CD4-positive, alpha-beta T cell treated with Interleukin-4 for 1 hour (primary cell): ENCODE results near the gene ITGB1.
A peak's percentile ranks its signal among the peaks of the same experiment; 100 is the strongest.

Source experiments
- DNase-seq, 2 donors: peaks; one replicate each; pipeline ENCODE4 v3.0.0-alpha.2; 2020 to 2022

ITGB1 gene

DNA sequence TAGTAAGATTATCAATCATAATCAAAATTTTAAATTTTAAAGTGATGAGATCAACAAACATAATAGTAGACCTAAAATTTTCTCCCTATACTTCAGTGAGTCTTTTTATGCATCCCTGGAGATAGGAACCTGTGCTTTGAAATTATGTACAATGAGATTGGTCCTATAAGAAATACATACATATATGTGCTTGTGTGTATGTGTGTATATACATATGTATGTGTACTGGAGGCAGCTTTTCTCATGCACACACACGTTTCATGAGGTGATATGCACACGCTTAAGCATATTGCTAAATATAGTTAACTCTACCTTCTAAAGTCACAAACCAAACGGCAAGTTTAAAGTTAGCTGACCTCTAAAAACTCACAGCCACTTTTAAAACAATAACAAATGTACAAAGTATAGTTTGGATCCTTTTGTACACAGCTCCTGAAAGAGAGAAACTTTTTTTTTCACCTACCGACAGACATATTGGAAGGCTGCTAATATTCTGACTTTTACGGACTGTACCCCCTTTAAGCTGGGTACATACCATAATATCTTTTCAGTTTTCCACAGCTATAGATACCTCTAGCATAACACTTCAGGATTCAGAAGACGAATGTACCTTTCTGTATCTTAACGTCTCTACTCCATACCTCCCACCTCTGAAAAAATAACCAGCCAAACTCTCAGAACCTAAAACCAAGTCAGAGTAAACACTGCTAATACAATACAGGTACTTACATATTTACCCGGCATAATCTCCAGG, 3.3 kb downstream of the ITGB1 start:
- DNase-seq: no peak

DNA sequence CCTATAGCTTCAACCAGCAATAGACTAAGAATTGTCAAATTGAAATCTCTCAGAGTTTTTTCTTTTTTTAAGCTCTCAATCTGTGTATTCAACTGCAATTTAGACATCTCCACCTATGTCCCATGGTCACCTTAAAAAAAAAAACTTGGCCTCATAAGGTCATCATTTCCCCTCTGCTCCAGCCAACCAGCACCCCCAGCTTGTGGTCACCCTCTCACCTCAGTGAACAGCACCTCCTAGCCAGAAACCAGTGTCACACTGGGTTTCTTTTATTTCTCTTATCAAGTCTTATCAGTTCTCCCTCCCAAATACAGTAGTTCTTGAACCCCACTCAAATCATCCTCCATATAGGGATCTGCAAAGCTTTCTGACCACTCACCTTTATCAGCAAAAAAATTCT, 4.0 kb downstream of the ITGB1 start:
- DNase-seq: peak in 1 of 2 donors; percentile 45

DNA sequence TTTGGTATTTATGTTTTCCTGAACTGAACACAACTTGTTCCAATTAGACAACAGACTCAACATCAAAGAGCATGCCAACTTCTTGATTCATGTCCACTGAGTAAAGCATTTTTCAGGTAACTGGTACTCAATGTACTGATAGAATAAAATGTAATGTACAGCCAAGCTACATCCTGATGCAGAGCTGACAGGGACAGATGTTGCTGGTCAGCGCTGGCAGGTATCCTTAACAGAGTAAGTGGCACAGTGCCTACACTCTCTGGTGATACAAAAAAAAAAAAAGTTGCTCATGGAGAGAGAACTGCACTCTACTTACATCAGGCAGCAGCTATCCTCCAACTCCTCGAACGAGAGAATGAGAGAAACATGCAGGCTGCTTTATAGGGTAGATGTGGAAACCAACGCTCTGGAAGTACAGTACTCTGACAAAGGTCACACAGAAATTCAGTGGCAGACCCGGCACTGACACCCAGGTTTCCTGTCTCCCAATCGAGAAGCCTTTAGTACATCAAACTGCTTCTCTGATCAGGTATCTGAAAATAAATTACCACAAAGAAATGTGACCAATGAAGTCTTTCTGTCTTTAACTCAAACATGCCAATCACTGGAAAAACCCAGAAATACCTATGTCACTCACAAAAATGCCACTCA, 4.6 kb downstream of the ITGB1 start:
- peak in 1 of 2 donors; percentile 44 for DNase-seq

DNA sequence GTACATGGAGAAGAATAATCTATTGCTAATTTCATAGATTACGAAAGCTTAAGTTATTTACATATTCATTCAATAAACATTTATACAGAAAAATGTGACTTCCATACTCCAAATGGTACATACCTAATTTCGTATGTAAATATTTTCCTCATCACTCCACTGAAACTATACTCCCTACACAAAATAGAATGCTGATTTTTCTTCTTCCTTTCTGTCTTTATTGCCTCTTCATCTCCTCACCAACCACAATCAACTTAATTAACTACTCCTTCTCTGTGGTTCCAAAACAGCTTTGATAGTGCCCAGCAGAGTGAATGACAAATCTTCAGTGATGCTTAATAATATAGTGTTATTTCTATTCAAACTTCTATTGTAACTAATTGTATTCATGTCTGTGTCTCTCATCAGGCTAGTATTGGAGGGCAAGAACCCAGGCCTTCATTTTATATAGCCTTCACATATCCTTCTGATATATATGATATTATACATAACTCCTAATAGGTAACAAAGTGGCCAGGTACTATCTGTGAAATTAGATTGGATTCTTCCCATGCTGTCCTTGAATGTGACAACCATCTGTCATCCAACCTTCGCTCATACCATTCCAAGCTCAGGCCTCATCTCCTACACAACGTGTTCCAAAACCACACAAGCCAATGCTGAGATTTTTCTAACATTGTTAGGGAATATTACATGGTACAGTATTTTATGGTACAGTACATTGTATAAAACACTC, 5.3 kb downstream of the ITGB1 start:
- DNase-seq: no peak

DNA sequence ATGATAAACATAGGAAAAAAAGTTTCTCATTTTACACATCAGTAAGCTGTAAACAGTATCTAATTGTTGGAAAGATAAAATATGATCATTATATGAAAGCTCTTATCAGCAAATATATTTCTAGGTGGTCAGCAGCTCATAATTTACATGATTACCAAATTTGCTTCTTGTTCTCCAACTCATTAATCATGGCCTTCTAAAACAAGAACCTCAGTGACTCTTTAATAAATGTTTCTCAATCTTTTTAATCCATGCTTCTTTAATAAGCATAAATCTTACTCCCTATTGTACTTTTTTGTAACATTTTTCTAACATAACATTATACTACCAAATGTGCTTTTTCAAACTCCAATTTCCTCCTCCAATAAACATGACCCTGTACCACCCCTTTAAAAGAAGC, 5.9 kb downstream of the ITGB1 start:
- no peak for DNase-seq

DNA sequence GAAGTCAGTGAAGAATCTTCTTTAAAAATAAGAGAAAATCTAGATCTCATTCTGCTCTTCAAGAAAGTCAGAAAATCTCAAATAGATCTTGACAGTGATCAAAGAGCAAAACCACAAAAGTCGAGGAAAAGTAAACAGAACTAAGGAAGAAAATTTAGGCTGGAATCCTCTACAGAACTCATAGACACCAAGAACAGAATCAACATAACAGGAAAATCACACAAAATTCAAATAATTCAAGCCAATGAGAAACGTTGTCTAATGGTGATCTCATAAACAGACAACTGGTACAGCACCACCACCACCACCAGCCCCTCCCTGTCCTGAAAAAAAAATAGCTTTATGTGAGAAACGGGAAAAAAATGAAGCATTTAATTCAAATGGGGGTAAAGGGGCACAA, 6.9 kb downstream of the ITGB1 start:
- DNase-seq: peak in 1 of 2 donors; percentile 27

DNA sequence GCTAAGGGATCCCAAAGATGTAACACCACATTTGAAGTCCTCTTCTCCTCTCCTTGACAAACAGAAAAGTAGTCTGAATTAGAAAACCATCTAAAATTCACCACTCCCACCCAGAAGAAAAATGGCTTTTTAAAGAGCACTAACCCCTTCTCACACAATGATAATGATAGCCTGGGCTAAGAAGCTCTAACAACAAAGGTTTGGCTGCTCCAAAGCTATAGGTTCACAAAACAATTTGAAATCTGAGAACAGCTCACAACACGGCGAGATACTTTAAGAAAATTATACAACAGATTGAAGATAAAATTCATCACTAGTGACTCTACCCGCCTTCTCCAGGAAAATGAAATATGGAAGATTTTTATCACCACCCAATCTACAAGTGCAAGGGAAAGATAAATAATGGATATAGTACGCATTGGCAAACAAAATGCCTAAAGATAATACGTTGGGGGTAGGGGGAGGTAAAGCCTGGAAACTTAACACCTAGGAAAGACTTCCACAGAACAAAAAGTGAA, 7.4 kb downstream of the ITGB1 start:
- DNase-seq: peak in 1 of 2 donors; percentile 26

DNA sequence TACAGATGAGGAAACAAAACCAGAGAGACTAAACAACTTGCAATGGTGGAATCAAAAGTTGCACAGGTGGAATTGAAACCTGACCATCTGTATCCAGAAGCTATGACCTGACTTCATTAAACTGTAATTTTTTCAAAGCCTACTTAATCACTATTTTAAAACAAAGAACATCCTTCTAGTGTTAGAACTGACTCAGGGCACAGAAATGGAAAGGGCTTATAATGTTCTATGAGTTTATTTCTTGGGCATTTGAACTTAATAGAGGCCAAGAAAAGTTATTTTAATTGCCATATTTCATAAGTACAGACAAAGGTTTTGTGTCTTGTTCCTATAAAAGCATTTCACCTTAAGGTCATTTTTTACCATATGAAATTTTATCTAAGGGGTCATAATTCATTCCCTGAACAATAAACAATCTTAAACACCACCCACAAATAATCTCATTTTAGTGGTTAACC, 8.8 kb downstream of the ITGB1 start:
- DNase-seq: no peak

DNA sequence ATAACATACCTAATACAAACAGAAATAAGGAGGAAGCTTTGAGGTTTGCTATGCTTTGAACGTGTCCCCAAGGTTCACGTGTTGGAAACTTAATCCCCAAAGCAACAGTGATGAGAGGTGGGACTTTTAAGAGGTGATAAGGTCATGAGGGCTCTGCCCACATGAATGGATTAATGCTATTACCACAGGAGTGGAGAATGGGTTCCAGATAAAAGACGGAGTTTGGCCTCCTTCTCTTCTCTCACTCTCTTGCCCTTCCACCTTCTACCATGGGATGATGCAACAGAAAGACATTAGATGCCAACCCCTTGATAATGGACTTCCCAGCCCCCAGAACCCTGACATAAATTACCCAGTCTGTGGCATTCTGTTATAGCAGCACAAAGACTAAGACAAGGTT, 9.6 kb downstream of the ITGB1 start:
- peak in 1 of 2 donors; percentile 58 for DNase-seq

DNA sequence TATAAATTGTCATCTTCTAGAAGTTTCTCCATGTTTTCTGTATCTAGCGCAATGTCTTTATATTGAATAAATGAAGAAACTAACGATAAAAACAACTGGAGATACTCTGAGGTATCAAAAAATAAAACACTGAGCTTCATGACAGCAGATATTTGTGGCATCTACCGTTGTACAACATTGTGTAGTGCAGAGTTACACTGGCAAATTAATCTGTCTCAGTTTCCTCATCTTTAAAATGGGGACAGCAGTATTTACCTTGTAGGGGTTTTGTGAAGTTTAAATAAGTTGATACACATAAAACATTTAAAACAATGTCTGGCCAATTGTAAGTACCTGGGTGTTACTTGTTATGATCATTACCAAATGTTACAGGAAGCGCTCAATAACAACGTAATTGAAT, 10.4 kb downstream of the ITGB1 start:
- peak in 1 of 2 donors; percentile 25 for DNase-seq

DNA sequence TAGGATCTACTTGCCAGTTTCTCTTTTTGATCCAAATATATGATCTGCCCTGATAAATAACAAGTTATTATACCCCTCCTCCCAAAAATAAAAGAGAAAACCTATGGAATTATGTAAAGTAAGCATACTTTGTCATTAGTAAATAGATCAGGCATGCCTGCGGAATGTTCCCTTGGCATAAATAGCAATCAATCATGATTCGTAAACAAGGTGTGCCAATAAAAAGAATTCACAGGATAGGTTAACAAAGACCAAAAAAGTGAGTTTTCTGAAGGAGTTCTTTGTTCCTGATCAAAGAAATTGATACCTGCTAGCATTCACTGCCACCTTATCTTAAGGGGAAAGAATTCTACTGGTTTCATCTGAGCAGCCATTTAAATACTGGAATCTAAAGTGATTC, 11.9 kb downstream of the ITGB1 start:
- DNase-seq: no peak

DNA sequence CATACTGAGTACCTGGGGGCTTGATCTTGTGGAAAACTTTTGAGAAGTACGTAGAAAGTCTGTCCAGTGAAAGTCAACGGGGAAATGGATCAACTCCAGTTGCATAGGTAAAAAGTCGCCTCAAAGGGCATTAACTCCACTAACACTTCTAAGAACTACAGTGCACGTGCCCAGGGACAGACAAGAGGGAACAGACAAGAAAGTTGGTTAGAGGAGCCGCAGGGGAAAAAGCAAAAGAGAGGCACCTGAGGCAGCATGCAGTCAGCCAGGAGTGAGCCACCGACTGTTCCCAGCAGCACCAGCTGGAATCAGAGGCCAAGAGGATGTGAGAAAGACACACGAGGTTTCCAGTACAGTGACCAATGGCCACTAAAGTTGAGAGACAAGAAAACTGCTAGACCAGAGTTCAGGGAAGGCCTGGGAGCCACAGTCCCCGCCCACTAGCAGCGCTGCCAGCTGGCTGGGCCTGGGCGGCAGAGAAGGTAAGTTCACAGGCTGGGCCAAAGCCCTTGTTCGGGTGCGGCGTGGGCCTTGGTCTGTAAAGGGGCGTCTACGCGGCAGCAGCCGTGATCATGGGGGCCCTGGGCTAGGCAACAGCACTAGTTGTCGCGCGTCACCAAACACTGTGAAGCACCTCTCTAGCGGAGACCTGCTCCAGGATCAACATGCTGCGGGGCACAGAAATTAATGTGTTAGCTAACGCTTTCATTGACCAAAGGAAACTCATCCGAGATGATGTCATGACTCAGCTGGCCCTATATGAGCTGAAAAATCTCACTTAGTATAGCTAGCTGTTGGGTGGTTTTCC, 14.0 kb downstream of the ITGB1 start:
- DNase-seq: no peak

DNA sequence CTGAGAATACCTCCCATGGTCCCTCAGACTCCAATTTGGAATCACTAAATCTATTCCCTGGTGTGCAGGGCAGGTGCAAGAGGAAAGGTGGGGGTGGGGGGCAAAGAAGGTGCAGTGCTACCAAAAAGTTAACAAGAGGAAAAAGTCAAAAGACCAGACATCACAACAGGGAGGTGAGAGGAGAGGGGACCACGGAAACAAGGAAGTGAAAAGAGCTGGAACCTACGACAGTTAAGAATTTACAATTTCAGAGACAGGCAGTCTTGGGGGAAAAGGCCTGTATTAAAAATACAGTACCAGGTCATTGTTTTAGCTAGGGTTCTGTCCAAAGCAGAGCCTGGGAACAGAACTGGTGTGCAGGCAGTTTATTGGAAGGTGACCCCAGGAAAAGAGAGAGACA, 14.6 kb downstream of the ITGB1 start:
- DNase-seq: no peak

DNA sequence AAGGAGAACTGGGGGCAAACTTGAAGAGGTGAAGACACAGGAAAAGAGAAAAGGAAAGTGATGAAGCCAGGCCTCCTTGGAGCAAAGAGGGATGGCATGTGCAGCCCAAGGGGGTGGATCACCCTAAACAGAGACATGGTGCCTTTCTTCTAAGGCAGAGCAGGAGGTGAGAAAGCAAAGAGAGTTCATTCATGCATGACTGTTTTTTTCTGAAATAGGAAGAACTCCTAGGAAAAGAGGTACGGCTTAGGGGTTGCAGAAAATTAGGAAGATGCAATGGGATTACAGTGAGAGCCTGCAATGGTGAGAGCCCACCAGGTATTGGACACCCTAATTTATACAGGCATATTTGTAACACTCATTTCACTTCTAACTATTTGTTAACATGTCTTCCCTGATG, 15.9 kb downstream of the ITGB1 start:
- DNase-seq: no peak

DNA sequence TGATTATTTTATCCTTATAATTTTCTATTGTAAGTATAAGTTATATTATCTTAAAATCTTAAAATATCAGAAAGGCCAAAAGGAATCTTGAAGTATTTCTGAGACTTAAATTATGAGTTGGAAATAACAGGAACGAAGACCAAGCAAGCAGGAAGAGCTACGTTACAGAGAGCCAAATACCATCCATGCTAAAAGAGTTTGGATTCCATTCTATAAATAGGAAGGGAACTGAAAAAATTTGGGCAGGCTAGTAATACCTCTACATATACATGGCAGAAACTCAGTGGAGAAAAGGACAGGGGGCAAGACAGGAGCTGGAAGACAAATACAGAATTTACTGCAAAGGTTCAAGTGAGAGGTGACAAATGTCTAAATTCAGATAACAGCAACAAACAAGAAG, 16.7 kb downstream of the ITGB1 start:
- DNase-seq: no peak

DNA sequence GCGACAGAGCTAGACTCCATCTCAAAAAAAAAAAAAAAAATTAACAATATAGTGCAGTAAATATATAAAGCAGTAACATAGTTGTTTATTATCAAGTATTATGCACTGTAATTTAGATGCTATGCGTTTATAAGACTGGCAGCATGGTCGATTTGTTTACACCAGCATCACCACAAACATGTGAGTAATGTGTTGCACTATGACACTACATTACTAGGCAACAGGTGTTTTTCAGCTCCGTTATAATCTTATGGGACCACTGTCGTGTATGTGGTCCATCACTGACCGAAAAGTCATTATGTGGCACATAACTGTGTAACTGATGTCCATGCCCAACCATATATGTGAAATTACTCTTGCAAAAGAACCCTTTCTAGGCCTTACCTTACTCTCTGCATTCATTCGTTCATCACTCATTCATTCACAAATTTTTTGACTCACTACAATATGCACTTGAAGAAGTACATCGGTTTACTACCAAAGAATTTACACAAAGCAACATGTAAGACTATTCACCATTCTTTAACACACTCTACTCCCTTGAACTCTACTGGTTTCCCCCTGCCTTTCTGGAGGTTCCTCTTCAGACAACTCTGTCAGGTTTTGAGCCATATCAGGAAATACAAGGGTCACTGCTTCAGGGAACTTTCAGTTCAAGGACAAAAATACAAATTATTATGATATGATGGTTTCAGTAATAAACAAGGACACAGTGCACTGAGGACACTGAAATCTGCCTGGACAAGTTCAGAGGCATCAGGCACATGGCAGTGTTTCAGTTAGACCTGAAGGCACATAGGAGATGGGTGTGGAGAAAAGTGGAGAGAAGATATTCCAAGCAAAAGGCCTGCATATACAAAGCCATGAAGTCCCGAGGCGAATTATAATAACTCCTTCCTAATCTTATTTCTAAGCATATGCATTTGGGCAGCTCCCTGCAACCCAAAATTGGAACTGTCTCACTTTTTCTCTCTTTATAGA, 17.4 kb downstream of the ITGB1 start:
- DNase-seq: no peak

DNA sequence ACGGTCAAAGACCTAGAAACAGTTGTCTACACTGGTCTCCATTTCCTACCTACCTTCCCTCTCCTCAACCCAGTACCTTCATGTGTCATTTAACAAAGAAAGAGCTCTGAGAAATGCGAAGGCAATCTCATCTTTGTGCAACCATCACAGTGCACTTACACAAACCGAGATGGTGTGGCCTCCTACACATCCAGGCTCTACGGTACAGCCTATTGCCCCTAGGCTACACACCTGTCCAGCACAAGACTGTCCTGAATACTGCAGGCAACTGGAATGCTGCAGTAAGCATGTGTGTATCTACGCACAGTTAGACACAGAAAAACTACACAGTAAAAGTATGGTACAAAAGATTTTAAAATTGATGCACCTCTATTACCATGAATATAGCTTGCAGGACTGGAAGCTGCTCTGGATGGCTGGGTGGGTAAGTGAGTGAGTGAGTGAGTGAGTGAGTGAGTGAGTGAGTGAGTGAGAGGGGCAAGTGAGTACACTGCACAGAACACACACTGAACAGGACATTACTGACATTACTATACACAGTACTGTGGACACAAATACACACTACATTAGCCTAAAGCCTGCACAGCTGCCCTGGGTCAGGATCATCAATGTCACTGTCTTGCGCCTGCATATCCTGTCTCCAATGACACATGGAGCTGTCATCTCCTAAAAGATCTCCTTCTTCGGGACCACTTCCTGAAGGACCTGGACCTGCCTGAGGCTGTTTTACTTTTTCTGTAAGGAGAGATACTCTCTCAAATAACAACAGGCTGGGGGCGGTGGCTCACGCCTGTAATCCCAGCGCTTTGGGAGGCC, 18.5 kb downstream of the ITGB1 start:
- no peak for DNase-seq

DNA sequence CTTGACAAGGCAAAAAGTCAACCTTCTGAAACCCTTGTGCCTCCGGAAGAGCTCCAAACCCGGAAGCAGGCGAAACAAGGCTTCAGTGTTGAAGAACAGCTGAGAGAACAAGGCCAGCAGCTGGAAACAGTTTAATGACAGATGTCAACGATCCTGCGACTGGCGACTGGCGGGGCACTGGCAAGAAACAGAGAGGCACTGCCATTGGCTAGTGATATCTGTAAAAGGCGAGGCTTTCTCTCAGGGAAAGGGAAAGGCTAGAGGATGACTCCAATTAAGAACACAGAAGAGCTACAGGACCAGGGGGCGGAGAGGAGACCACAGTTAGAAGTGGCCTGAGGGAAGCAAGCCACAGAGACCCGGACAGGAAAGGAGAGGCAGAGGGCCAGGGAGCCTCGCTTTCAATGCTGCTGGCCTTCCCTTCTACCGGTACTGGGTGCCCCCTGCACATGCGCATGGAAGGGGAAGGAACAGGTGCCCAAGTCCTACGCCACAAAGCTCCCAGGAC, 19.4 kb downstream of the ITGB1 start:
- no peak for DNase-seq

DNA sequence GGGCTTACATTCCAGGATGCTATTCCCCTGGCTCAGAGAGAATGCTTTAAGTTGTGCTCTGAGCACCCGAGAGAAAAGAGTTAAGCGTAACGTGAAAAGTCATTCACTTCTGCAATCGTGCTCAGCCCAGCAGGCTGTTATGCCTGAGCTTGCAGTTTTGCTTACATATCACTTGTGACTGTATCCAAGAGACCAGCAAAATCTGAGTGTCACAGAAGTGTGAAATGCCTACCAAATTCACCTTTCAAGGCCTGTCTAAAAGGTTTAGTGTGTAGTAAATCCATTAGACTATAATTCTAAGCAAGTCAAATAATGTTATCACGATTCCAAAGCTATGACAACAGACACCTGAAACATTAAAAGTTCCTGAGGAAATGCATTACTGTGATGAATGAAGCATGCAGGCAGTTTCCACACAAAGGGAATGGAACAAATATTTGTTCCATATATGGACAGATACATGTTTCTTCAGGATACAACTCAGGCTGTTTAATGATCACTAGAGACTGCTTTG, 20.1 kb downstream of the ITGB1 start:
- no peak for DNase-seq

DNA sequence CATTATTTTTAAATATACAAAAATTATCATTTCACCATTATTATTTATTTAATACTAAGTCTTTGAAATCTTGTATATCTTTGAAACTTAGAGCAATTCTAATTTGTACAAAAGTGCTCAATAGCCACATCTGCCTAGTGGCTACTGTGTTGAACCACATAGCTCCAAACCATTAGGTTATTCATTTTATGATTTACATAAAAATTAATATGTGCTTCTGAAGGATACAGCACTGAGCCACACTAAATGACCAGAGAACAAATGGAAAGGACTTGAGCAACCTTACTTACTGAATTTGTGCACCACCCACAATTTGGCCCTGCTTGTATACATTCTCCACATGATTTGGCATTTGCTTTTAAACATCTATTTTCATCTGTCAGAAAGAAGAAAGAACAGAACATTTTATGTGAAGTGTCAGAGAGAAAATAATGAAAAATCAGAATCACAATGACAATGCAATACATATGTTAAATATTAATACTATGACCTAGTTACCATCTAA, 25.8 kb downstream of the ITGB1 start:
- no peak for DNase-seq
